CD4-positive, alpha-beta T cell (primary cell): ENCODE results near the gene GPR142. TPM values are rescaled to one million over a fixed set of nuclear protein-coding genes. Genes with fewer than 3 reads are reported as not detected.

Experiments used
- ATAC-seq: fragments of 200-7000 bp; cut with Tn5 transposase; one replicate; pipeline ENCODE4 v1.10.0; 2022; ENCODE audit warnings: mild to moderate bottlenecking; ENCODE audit not compliant: poor library complexity
- CTCF ChIA-PET: fragments of 350-600 bp; sonication (Branson Sonifier 250); formaldehyde crosslinking; loops from one replicate; lab custom pipeline; 2021; ENCODE audit warnings: antibody characterized with exemption, inconsistent platforms; lab: Charles Lee
- POLR2A ChIA-PET: fragments of 350-600 bp; sonication (Branson Sonifier 250); formaldehyde crosslinking; loops from one replicate; lab custom pipeline; 2021; ENCODE audit warnings: antibody characterized with exemption, inconsistent platforms; lab: Charles Lee
- DNase-seq, 14 experiments: peaks; one replicate each; pipeline ENCODE4 v3.0.0-alpha.2; 2013 to 2020; ENCODE audit warnings: mixed read lengths in 2 of 14
- H3K27ac ChIP-seq, 2 donors: one replicate each; pipeline versions ENCODE4 v1.5.1 to v1.7.0; 2013; ENCODE audit warnings: low read length in 2 of 2, low read depth in 1 of 2, mild to moderate bottlenecking in 1 of 2
- H3K27me3 ChIP-seq, 2 experiments: 1 replicate in 1 of 2; 2 replicates in 1 of 2; pipeline versions ENCODE4 v1.6.1 to v1.7.0; 2013; ENCODE audit warnings: low read length in 2 of 2, control low read depth in 1 of 2, mild to moderate bottlenecking in 1 of 2, moderate library complexity in 1 of 2; ENCODE audit not compliant: insufficient read depth in 2 of 2, control insufficient read depth in 1 of 2
- H3K36me3 ChIP-seq: one replicate; pipeline ENCODE4 v1.6.1; 2013; ENCODE audit warnings: low read length, control low read depth; ENCODE audit not compliant: insufficient read depth
- H3K4me1 ChIP-seq: one replicate; pipeline ENCODE4 v1.6.1; 2013; ENCODE audit warnings: low read length, control low read depth; ENCODE audit not compliant: insufficient read depth
- H3K4me3 ChIP-seq: one replicate; pipeline ENCODE4 v1.5.1; 2013; ENCODE audit warnings: mild to moderate bottlenecking, low read length, moderate library complexity
- H3K9me3 ChIP-seq, 2 experiments: 1 replicate in 1 of 2; 2 replicates in 1 of 2; pipeline versions ENCODE4 v1.6.1 to v1.7.0; 2013; ENCODE audit warnings: low read length in 2 of 2, mild to moderate bottlenecking in 2 of 2, control low read depth in 1 of 2, moderate library complexity in 1 of 2; ENCODE audit not compliant: control insufficient read depth in 1 of 2, insufficient read depth in 1 of 2
- H3K27ac Mint-ChIP-seq: one replicate; pipeline ENCODE4 v1.8.0; 2020; ENCODE audit warnings: mixed read lengths
- H3K27me3 Mint-ChIP-seq: one replicate; pipeline ENCODE4 v1.8.0; 2021; ENCODE audit warnings: mixed read lengths
- H3K36me3 Mint-ChIP-seq: one replicate; pipeline ENCODE4 v1.8.0; 2021; ENCODE audit warnings: low read depth, mixed read lengths
- H3K4me1 Mint-ChIP-seq: one replicate; pipeline ENCODE4 v1.8.0; 2021; ENCODE audit warnings: low read depth, mixed read lengths
- H3K4me3 Mint-ChIP-seq: one replicate; pipeline ENCODE4 v1.8.0; 2020; ENCODE audit warnings: mild to moderate bottlenecking, mixed read lengths
- H3K9me3 Mint-ChIP-seq: one replicate; pipeline ENCODE4 v1.8.0; 2020; ENCODE audit warnings: mixed read lengths
- CTCF ChIP-seq: fragments of 200-600 bp; IDR thresholded peaks from one replicate; pipeline ENCODE4 v1.8.0; 2022; ENCODE audit warnings: antibody characterized with exemption, mild to moderate bottlenecking
- intact Hi-C, 2 experiments: fragments of 100-400 bp; cut with DNase I in 1 of 2; cut with micrococcal nuclease in 1 of 2; formaldehyde crosslinking; loops; one replicate each; pipeline versions ENCODE4 v1.15.1 to v1.9.0; 2023 to 2025; cut with DNase I, micrococcal nuclease
- total RNA-seq, 174 experiments: library from RNA in 2 of 174; stranded (reverse) in 2 of 174; gene quantifications; one replicate each; pipeline ENCODE4 v1.2.3 and lab custom pipeline; 2021 to 2026

Gene GPR142
- total RNA-seq, 2 experiments from 2014 or later = not detected

- H3K27ac Mint-ChIP-seq = no peak overlapping the region
- peaks cover 0 to 2% of the 10 kb centered on the region in 2 experiments for H3K27me3 ChIP-seq
- POLR2A ChIA-PET = no interaction called here
Observed at GRCh38 chr17:74335529-74336062, 31.7 kb upstream of the GPR142 start.

GRCh38 chr17:74336307-74336706 is 31.0 kb upstream of the GPR142 start:
- ChIA-PET CTCF (no interaction called here), POLR2A (no interaction called here)
- no peaks in the 10 kb centered on the region for H3K36me3 ChIP-seq
- Mint-ChIP-seq H3K27ac (no peak overlapping the region), H3K4me3 (no peak overlapping the region), H3K9me3 (no peaks in the 10 kb centered on the region), H3K27me3 (peaks cover 4% of the 10 kb centered on the region), H3K36me3 (no peaks in the 10 kb centered on the region), H3K4me1 (no peaks in the 10 kb centered on the region)
- intact Hi-C loops = no loop called here
- DNase-seq (no peak), ATAC-seq (no peak)
- TF ChIP-seq CTCF = no peak
- no peak overlapping the region for H3K4me3 ChIP-seq
- peaks cover 0 to 2% of the 10 kb centered on the region in 2 experiments for H3K27me3 ChIP-seq
- no peak overlapping the region for H3K27ac ChIP-seq
- no peaks in the 10 kb centered on the region for H3K9me3 ChIP-seq
- no peaks in the 10 kb centered on the region for H3K4me1 ChIP-seq

More at GRCh38 chr17:74335529-74336062, 31.7 kb upstream of the GPR142 start:
- ATAC-seq (no peak), DNase-seq (no peak)
- CTCF ChIA-PET = no interaction called here
- Mint-ChIP-seq H3K4me3 (no peak overlapping the region), H3K36me3 (no peaks in the 10 kb centered on the region), H3K9me3 (no peaks in the 10 kb centered on the region), H3K27me3 (peaks cover 4% of the 10 kb centered on the region), H3K4me1 (no peaks in the 10 kb centered on the region)
- Histone ChIP-seq H3K36me3 (no peaks in the 10 kb centered on the region), H3K9me3 (no peaks in the 10 kb centered on the region), H3K27ac (no peak overlapping the region), H3K4me1 (no peaks in the 10 kb centered on the region), H3K4me3 (no peak overlapping the region)
- no peak for TF ChIP-seq CTCF
- intact Hi-C loops = no loop called here

GRCh38 chr17:74337834-74338500 is 29.3 kb upstream of the GPR142 start:
- intact Hi-C loops = no loop called here
- Histone ChIP-seq H3K4me3 (no peak overlapping the region), H3K27me3 (peaks cover 0 to 2% of the 10 kb centered on the region in 2 experiments), H3K4me1 (no peaks in the 10 kb centered on the region), H3K9me3 (no peaks in the 10 kb centered on the region), H3K36me3 (no peaks in the 10 kb centered on the region), H3K27ac (no peak overlapping the region)
- no peaks in the 10 kb centered on the region for H3K4me1 Mint-ChIP-seq
- CTCF ChIA-PET = no interaction called here
- ATAC-seq = no peak
- H3K9me3 Mint-ChIP-seq = no peaks in the 10 kb centered on the region
- H3K27me3 Mint-ChIP-seq = peaks cover 4% of the 10 kb centered on the region
- no peak for TF ChIP-seq CTCF
- DNase-seq = no peak
- POLR2A ChIA-PET = no interaction called here
- H3K27ac Mint-ChIP-seq = no peak overlapping the region
- no peaks in the 10 kb centered on the region for H3K36me3 Mint-ChIP-seq
- H3K4me3 Mint-ChIP-seq = no peak overlapping the region
